T-helper 2 cell treated with Interferon-gamma antibody and Interleukin-4, amounts not matched to agents 5 μg/mL and 100 μg/mL, for 36 hours (primary cell): Measurements from ENCODE around the gene GGT5.
"Not testable (repeated sequence)": the region's sequence is repeated elsewhere in the genome, so short reads cannot be mapped to it uniquely, and the experiment has no call there.

Experiments used
- DNase-seq: peaks from one replicate; pipeline ENCODE4 v3.0.0; 2021; ENCODE audit warnings: low spot score
- H3K27ac Mint-ChIP-seq: one replicate; pipeline ENCODE4 v1.8.0; 2021; ENCODE audit warnings: mild to moderate bottlenecking, mixed read lengths
- H3K27me3 Mint-ChIP-seq: one replicate; pipeline ENCODE4 v1.8.0; 2021; ENCODE audit warnings: low read depth, mixed read lengths
- H3K36me3 Mint-ChIP-seq: one replicate; pipeline ENCODE4 v1.8.0; 2021; ENCODE audit warnings: low read depth, mixed read lengths
- H3K4me1 Mint-ChIP-seq: one replicate; pipeline ENCODE4 v1.8.0; 2021; ENCODE audit warnings: low read depth, mixed read lengths
- H3K4me3 Mint-ChIP-seq: one replicate; pipeline ENCODE4 v1.8.0; 2022; ENCODE audit warnings: mild to moderate bottlenecking, moderate library complexity, mixed read lengths
- H3K9me3 Mint-ChIP-seq: one replicate; pipeline ENCODE4 v1.8.0; 2021; ENCODE audit warnings: mixed read lengths

GGT5 gene

DNA sequence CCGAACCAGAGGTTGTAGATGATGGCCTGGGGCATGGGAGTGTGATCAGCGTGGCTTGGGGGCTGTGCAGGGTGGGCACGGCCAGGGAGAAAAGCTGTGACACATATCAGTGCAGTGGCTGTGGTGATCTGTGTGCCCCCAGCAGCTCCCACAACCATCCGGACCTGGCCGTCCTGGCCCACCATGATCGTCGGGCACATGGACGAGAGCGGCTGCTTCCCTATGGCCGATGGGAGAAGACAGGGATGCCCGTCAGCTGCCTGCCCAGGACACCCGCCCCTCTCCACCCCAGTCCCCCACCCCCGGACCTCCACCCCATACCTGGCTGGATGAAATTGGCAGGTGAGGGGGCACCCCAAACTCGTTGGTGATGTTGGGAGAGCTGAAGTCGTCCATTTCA lies 3.7 kb upstream of the GGT5 start:
- not testable (repeated sequence) for H3K4me1 Mint-ChIP-seq, H3K27me3 Mint-ChIP-seq, DNase-seq, H3K27ac Mint-ChIP-seq, H3K9me3 Mint-ChIP-seq, H3K36me3 Mint-ChIP-seq, H3K4me3 Mint-ChIP-seq

DNA sequence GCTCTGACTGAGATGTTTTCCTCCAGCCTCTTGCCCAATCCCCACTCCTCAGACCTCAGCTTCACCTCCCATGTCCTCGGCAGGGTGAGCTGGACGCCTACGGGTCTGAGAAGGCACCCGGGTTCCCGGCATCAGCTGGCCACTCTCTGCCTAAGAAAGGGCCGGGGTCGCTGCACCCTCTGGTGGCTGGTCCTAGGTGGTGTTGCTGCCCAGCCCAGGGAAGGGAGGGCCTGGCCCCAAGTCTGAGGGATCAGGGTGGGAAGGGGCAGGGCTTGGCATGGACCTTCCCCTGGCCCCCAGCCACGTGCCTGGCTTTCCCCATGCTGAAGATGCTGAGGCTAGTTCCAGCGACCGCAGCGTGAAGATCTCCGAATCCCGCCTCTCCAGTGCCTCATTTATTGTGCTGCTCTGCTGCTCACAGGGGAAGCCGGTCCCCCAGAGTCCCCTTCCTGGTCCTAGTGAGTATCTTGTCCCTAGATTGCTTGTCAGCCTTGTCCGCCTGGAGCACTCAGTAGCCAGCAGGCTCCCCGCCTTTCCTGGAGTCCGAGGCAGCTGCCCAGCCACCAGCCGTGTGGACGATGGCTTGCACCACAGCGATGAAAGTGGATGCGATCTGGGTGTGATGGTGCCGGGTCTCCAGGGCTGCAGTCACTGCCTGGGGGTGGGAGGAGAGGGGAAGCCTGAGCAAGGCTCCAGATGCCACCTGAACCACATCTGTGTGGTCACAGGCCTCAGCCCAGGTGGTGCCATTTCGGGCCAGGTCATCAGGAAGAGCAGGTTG lies 2.9 kb upstream of the GGT5 start:
- no peak overlapping the region for H3K4me3 Mint-ChIP-seq
- no peaks in the 10 kb centered on the region for H3K9me3 Mint-ChIP-seq
- no peaks in the 10 kb centered on the region for H3K36me3 Mint-ChIP-seq
- no peak overlapping the region for H3K27ac Mint-ChIP-seq
- H3K27me3 Mint-ChIP-seq, result no peaks in the 10 kb centered on the region
- H3K4me1 Mint-ChIP-seq, result peaks cover 13% of the 10 kb centered on the region
- DNase-seq, result peak; percentile 48

DNA sequence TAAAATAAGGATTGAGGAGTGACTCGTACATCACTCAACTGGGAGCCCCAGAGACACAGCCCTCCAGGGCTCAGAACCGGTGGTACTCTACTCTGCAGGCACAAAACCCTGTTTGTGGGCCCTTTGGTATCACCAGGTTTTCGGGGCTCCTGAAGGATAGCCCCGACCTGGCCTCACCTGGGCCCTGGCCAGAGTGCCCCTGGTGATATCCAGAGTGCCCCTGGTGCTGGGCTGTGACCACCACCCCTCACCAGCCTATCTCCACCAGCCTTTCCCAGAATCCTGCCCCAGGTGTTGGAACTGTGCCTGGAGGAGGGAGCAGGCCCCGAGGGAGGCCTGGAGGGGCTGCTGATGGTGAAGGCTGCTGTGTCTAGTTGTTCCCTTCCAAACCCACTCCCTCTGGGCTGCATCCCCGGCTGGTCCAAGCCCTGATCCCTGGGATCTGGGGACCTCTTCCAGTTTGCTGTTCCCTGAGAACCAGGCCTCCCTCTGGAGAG lies 2.2 kb upstream of the GGT5 start:
- Mint-ChIP-seq H3K9me3 (no peaks in the 10 kb centered on the region), H3K4me1 (peaks cover 19% of the 10 kb centered on the region), H3K36me3 (no peaks in the 10 kb centered on the region), H3K27ac (no peak overlapping the region), H3K4me3 (no peak overlapping the region), H3K27me3 (no peaks in the 10 kb centered on the region)
- no peak for DNase-seq

DNA sequence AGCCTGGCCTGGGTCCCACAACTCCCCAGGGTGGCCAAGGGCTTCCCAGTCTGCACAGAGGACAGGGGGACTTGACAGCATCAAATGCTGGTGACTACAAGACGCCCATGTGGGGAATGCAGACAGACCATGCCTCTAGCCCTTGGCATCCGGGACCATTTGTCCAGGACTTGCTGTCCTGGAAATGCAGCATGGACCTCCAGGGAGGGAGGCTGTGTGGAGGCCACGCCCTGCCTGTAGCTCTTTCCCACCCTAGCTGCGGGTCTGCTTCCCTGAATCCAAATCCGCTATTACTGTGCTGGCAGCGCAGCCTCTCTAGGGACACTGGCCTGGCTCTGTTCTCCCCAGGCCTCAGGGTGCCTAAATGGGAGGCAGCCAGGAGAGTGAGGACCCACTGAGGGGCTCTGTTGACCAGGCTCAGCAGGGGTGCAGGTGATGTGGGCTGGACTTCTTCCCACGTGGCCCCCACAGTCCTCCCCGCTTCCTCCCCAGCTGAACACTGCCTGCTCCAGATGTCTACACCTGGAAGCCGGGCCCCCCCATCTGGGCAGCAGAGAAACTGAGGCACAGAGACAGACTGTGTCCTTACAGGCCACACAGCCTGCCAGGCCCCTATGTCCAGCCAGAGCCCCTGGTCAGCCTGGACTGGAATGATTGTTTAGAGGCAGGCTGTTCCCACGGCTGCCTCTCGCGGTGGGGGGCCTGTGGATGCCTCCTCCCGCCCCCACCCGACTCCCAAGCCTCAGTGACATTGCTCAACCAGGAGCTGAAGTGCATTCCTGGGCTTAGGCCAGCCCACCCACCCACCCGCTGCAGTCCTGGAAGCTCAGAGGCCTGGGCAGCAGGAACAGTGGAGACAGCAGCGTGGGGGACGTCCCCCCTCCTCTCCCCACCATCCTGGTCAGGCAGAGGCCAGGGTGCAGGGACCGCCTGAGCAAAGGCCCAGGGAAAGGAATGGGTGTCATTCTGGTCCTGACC lies 991 bp upstream of the GGT5 start:
- H3K4me3 Mint-ChIP-seq, H3K9me3 Mint-ChIP-seq, H3K27me3 Mint-ChIP-seq, DNase-seq, H3K27ac Mint-ChIP-seq, H3K36me3 Mint-ChIP-seq: not testable (repeated sequence)
- H3K4me1 Mint-ChIP-seq, result peaks cover 28% of the 10 kb centered on the region

DNA sequence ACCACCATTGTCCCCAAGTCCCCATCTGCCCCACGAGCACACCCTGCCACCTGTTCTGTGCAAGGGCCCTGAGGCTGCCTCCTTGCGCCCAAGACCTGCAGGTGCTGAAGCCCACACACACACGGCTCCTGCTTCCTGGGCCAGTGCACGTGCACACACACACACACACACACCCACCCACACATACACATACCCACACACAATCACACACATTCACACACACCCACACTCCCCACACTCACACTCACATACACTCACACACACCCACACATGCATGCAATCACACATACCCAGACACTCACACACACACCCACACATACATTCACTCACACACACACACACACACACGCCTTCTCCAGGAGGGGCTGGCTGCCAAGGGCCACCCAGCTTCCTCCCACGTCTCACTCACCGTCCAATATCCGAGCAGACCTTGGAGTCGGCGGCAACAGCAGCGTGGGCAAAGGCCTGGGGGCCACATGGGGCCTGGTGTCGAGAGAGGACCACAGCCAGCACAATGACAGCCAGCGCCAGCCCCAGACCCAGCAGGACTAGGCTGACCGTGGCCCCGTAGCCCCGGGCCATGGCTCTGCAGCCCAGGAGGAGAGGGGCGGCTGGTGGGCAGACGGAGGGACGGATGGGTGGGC lies 616 bp downstream of the GGT5 start:
- peak overlapping the region; percentile 75 for H3K27ac Mint-ChIP-seq
- peaks cover 38% of the 10 kb centered on the region for H3K4me1 Mint-ChIP-seq
- DNase-seq, result no peak
- H3K9me3 Mint-ChIP-seq, result no peaks in the 10 kb centered on the region
- H3K27me3 Mint-ChIP-seq, result no peaks in the 10 kb centered on the region
- peak overlapping the region; percentile 5 for H3K4me3 Mint-ChIP-seq
- no peaks in the 10 kb centered on the region for H3K36me3 Mint-ChIP-seq

DNA sequence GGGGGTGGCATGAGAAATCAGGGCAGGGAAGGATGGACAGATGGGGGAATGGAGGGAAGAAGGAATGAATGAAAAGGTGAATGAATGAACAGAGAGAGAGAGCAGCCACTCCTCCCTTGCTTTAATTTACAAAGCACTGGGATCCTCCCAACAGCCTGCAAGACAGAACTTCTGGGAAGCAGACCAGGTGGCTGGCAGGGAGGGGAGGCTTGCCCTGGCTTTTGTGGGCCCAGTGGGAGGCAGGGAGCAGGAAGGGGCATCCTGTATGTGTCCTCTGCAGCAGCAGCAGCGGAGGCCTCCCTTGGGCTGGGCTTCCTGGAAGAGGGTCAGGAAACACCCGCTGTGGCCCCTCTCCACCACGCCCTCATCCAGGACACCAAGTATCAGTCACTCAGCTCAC lies 1.5 kb downstream of the GGT5 start:
- H3K27ac Mint-ChIP-seq, result peak overlapping the region; percentile 78
- H3K36me3 Mint-ChIP-seq, H3K9me3 Mint-ChIP-seq, H3K27me3 Mint-ChIP-seq, DNase-seq: not testable (repeated sequence)
- H3K4me1 Mint-ChIP-seq, result peaks cover 38% of the 10 kb centered on the region
- peak overlapping the region; percentile 58 for H3K4me3 Mint-ChIP-seq

DNA sequence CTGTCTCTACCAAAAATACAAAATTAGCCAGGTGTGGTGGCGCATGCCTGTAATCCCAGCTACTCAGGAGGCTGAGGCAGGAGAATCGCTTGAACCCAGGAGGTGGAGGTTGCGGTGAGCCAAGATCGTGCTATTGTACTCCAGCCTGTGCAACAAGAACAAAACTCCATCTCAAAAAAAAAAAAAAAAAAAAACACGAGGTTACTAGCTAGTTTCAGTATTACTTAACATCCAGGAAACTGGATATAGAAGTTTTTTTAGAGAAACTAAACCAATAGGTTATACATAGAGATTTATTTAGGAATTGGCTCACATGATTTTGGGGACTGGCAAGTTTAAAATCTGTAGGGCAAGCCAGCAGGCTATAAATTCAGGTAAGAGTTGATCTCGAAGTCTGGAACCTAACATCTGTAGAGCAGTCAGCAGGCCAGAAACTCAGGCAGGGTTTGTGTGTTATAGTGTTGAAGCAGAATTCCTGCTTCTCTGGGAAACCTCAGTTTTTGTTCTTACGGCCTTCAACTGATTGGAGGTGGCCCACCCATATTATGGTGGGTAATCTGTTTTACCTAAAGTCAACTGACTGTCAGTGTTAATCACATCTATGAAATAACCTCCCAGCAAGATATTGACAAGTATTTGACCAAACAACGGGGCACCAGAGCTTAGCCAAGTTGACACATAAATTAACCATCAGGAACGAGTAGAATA lies 3.7 kb downstream of the GGT5 start:
- DNase-seq, H3K27me3 Mint-ChIP-seq, H3K36me3 Mint-ChIP-seq, H3K9me3 Mint-ChIP-seq: not testable (repeated sequence)
- Mint-ChIP-seq H3K27ac (peak overlapping the region; percentile 67), H3K4me1 (peaks cover 40% of the 10 kb centered on the region), H3K4me3 (peak overlapping the region; percentile 55)

DNA sequence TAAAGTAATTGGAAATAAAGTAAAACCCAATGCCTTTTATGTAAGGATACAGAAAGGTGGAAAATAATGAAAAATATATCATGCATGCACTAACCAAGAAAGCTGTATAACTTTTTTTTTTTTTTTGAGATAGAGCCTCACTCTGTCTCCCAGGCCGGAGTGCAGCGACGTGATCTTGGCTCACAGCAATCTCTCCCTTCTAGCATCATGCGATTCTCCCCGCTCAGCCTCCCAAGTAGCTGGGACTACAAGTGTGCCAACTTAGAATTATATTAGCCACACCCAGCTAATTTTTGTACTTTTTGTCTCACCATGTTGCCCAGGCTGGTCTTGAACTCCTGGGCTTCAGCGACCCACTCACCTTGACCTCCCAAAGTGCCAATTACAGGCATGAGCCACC lies 4.5 kb downstream of the GGT5 start:
- H3K9me3 Mint-ChIP-seq, result no peaks in the 10 kb centered on the region
- no peak for DNase-seq
- H3K36me3 Mint-ChIP-seq, result no peaks in the 10 kb centered on the region
- H3K27me3 Mint-ChIP-seq, result no peaks in the 10 kb centered on the region
- H3K27ac Mint-ChIP-seq, result no peak overlapping the region
- H3K4me3 Mint-ChIP-seq, result no peak overlapping the region
- peaks cover 41% of the 10 kb centered on the region for H3K4me1 Mint-ChIP-seq

DNA sequence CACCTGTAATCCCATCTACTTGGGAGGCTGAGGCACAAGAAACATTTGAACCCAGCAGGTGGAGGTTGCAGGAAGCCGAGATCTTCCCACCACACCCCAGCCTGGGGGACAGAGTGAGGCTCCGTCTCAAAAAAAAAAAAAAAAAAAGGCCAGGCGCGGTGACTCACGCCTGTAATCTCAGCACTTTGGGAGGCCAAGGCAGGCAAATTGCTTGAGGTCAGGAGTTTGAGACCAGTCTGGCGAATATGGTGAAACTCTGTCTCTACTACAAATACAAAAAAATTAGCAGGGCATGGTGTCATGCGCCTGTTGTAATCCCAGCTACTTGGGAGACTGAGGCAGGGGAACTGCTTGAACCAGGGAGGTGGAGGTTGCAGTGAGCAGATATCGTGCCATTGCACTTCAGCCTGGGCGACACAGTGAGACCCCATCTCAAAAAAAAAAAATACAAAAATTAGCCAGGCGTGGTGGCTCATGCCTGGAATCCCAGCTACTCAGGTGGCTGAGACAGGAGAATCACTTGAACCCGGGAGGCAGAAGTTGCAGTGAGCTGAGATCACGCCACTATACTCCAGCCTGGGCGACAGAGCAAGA lies 6.7 kb downstream of the GGT5 start:
- not testable (repeated sequence) for H3K9me3 Mint-ChIP-seq, H3K27ac Mint-ChIP-seq, H3K36me3 Mint-ChIP-seq, DNase-seq, H3K27me3 Mint-ChIP-seq, H3K4me3 Mint-ChIP-seq
- H3K4me1 Mint-ChIP-seq, result peaks cover 33% of the 10 kb centered on the region

DNA sequence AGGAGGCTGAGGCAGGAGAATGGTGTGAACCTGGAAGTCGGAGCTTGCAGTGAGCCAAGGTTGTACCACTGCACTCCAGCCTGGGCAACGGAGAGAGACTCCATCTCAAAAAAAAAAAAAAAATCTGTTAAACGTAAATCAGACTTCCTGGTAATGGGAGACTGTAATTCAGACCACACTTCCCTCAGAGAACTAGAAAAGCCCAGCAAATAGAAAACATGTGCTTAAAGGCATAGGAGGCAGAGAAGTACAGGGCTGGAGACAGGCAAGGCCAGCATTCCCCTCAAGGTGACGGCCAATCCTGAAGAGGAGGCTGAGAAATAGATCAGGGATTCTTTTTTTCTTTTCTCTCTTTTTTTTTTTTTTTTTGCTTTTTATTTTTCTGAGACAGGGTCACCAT lies 8.2 kb downstream of the GGT5 start:
- no peaks in the 10 kb centered on the region for H3K36me3 Mint-ChIP-seq
- no peak overlapping the region for H3K4me3 Mint-ChIP-seq
- H3K9me3 Mint-ChIP-seq, result no peaks in the 10 kb centered on the region
- no peak overlapping the region for H3K27ac Mint-ChIP-seq
- DNase-seq, result no peak
- H3K27me3 Mint-ChIP-seq, result no peaks in the 10 kb centered on the region
- H3K4me1 Mint-ChIP-seq, result peaks cover 20% of the 10 kb centered on the region

DNA sequence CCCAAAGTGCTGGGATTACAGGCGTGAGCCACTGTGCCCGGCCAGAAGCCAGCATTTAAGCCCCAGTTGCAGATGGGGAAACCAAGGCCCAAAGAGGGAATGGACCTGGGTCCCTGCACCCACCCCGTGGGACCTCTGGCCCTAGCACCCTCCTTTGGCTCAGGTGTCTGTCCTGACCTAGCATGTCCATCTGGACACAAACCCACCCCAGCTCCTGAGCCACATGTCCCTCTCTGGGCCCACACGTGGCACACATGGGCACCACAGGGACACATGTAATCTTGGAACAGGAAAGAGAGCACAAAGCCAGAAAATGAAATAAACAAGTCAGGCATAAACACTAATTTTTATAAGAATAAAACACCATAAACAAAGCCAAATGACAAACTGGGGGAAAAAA lies 9.6 kb downstream of the GGT5 start:
- H3K4me3 Mint-ChIP-seq, result no peak overlapping the region
- H3K36me3 Mint-ChIP-seq, result no peaks in the 10 kb centered on the region
- no peaks in the 10 kb centered on the region for H3K27me3 Mint-ChIP-seq
- no peaks in the 10 kb centered on the region for H3K9me3 Mint-ChIP-seq
- peaks cover 13% of the 10 kb centered on the region for H3K4me1 Mint-ChIP-seq
- H3K27ac Mint-ChIP-seq, result no peak overlapping the region
- DNase-seq, result no peak

DNA sequence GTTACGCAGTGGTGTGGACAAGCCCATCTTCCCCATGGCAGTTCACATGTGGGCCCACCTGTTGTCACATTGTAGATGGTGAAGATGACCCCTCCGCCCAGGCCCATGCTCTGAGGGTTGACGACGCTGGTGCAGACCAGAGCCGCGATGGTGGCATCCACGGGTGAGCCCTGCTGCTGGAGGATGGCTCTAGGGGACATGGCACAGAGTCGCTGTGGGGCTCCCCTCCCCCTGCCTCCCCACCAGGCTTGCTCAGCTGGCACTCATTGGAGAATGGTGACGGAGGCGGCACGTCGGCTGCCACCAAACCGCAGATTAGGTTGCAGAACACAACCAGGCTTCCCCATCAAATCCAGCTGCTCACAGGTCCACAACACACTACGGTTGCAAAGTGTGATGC lies 11.1 kb downstream of the GGT5 start:
- Mint-ChIP-seq H3K36me3 (no peaks in the 10 kb centered on the region), H3K9me3 (no peaks in the 10 kb centered on the region), H3K4me3 (no peak overlapping the region), H3K27ac (no peak overlapping the region), H3K4me1 (peaks cover 9% of the 10 kb centered on the region), H3K27me3 (no peaks in the 10 kb centered on the region)
- no peak for DNase-seq

DNA sequence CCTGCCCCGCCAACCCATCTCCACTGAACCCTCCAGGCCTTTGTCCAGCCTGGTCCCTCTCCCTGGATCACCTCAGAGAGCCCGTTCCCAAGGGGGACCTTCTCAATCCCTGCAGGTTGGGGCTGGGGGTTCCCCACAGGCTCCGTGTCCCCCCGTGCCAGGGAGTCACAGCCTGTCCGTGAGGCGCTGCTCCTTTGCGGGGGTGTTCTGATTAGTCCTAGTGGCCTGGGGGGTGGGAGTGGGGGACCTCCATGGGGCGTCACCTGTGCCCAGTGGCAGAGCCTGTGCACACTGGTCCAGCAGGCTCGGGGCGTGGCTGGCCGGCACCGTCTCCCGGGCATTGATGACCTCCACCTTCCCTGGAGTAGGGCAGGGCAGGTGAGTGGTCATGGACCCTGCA lies 11.6 kb downstream of the GGT5 start:
- Mint-ChIP-seq H3K4me3 (no peak overlapping the region), H3K9me3 (no peaks in the 10 kb centered on the region), H3K27ac (no peak overlapping the region), H3K4me1 (peaks cover 9% of the 10 kb centered on the region), H3K27me3 (no peaks in the 10 kb centered on the region), H3K36me3 (no peaks in the 10 kb centered on the region)
- DNase-seq, result no peak
